HuH-7 (cell line): ENCODE results near the gene GHR.
"Not testable (repeated sequence)": the region's sequence is repeated elsewhere in the genome, so short reads cannot be mapped to it uniquely, and the experiment has no call there.

Source experiments
- DNase-seq: peaks from one replicate; pipeline ENCODE4 v3.0.0; 2011; ENCODE audit warnings: low spot score

Gene GHR

GRCh38 chr5:42718591-42718990 lies 295.4 kb downstream of the GHR start:
- no peak for DNase-seq

GRCh38 chr5:42719034-42719433 lies 295.8 kb downstream of the GHR start:
- no peak for DNase-seq

- no peak for DNase-seq
Measured at GRCh38 chr5:42720251-42720650, 297.0 kb downstream of the GHR start.

GRCh38 chr5:42721484-42721883 lies 298.2 kb downstream of the GHR start:
- no peak for DNase-seq

GRCh38 chr5:42734531-42735058 lies 311.4 kb downstream of the GHR start:
- not testable (repeated sequence) for DNase-seq

GRCh38 chr5:42740920-42741319 lies 317.7 kb downstream of the GHR start:
- DNase-seq: no peak

GRCh38 chr5:42745426-42745825 lies 322.2 kb downstream of the GHR start:
- peak; percentile 13 for DNase-seq

GRCh38 chr5:42745856-42746255 lies 322.6 kb downstream of the GHR start:
- DNase-seq: no peak

- DNase-seq: no peak
Measured at GRCh38 chr5:42749020-42749419, 325.8 kb downstream of the GHR start.

- DNase-seq: no peak
Measured at GRCh38 chr5:42750507-42750906, 327.3 kb downstream of the GHR start.

GRCh38 chr5:42751044-42751443 lies 327.8 kb downstream of the GHR start:
- no peak for DNase-seq

- no peak for DNase-seq
Measured at GRCh38 chr5:42753099-42753498, 329.9 kb downstream of the GHR start.

GRCh38 chr5:42756606-42757601 lies 333.7 kb downstream of the GHR start, which contains the start of gene CCDC152:
Gene CCDC152, plus strand, starts transcription at chr5:42756818. Its CDS starts 2,304 bp downstream, at chr5:42759122.
- DNase-seq: no peak

- no peak for DNase-seq
Measured at GRCh38 chr5:42759456-42759855, 336.2 kb downstream of the GHR start.

GRCh38 chr5:42760426-42760825 lies 337.2 kb downstream of the GHR start:
- no peak for DNase-seq

GRCh38 chr5:42761791-42762190 lies 338.6 kb downstream of the GHR start:
- no peak for DNase-seq

GRCh38 chr5:42767491-42768105 lies 344.4 kb downstream of the GHR start:
- DNase-seq: peak; percentile 27

- peak; percentile 19 for DNase-seq
Measured at GRCh38 chr5:42768106-42768504, 344.9 kb downstream of the GHR start.

- DNase-seq: no peak
Measured at GRCh38 chr5:42770003-42770402, 346.8 kb downstream of the GHR start.
